GM12874 (cell line): ENCODE measurements around the gene SLC19A1.

Experiments used
- CTCF ChIP-seq: IDR thresholded peaks from 2 replicates; pipeline ENCODE4 v1.5.1; 2011; ENCODE audit warnings: low read depth, mild to moderate bottlenecking, control low read depth, low read length, moderate library complexity; ENCODE audit not compliant: insufficient read depth

The SLC19A1 gene

GRCh38 chr21:45481566-45481965, 60.7 kb downstream of the SLC19A1 start:
- no peak for TF ChIP-seq CTCF

- no peak for TF ChIP-seq CTCF
Measured at GRCh38 chr21:45480701-45481500, 61.3 kb downstream of the SLC19A1 start.

GRCh38 chr21:45479691-45480675, 62.3 kb downstream of the SLC19A1 start:
- TF ChIP-seq CTCF: no peak

GRCh38 chr21:45478816-45479669, 63.2 kb downstream of the SLC19A1 start:
- no peak for TF ChIP-seq CTCF

GRCh38 chr21:45478115-45478801, 64.0 kb downstream of the SLC19A1 start:
- peak; percentile 79 for TF ChIP-seq CTCF

GRCh38 chr21:45477176-45478114, 64.8 kb downstream of the SLC19A1 start:
- no peak for TF ChIP-seq CTCF
